Stimulated activated CD4-positive, alpha-beta T cell treated with anti-CD3 and anti-CD28 coated beads, Interleukin-2, amount 100 ng/mL, for 24 hours (primary cell): ENCODE results near the gene ALK.

Source experiments
- DNase-seq, 2 donors: peaks; one replicate each; pipeline ENCODE4 v3.0.0-alpha.2; 2020

Gene ALK

GRCh38 chr2:29480426-29480825 is 441.0 kb downstream of the ALK start:
- DNase-seq: no peak

GRCh38 chr2:29479401-29479800 is 442.0 kb downstream of the ALK start:
- no peak for DNase-seq

GRCh38 chr2:29478641-29479040 is 442.7 kb downstream of the ALK start:
- no peak for DNase-seq

- no peak for DNase-seq
These were observed 444.2 kb downstream of the ALK start for GRCh38 chr2:29477186-29477585.

- no peak for DNase-seq
These were observed 445.9 kb downstream of the ALK start for GRCh38 chr2:29475499-29475898.

DNA sequence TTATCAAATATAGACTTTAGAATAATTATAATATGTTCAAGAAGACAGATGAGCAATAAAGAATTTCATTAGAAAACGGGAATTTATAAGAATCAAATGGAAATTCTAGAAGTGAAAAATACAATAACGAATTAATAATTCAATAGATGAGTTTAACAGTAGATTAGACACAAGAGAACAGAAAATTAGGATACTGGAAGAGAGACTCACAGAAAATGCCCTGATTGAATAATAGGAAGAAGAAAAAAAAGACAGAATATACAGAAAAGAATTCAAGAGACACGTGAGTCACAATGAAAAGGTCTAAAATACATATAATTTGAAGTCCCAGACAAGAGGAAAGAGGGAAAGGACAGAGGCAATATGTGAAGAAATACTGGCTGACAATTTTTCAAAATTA is 451.4 kb downstream of the ALK start:
- DNase-seq: no peak

- no peak for DNase-seq
These were observed 451.9 kb downstream of the ALK start for GRCh38 chr2:29469516-29469915.

DNA sequence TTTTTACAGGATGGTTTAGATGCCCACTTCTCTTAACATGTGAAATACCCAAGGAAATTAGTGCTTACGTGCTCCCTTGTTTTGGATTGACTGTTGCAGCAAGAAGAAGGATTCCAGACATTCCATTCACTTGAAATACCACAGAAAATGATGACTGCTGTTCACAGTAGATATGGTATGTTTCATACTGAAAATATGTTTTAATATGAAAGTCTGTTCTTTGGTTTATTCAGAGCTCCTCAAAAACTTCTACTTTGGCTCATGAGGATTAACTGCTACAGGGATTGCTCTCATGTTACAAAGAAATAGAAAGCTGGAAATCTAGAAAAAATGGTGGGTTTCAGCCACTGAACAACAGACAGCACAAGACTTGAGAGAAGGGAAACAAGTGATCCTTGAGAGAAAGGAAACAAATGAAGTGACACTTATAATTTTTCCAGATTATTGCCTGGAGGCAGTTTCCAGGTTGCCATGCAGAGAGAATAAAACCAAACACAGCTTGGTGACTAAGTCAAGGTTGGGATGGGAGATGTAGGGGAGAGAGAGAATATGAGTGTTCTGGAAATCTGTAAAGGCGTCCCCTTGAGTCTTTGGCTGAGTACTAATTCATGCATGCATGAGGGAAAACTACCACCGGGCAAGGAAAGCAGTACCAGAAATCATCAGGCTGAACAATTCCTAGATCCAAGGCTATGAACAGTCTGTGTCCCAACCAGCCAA is 458.0 kb downstream of the ALK start:
- no peak for DNase-seq

DNA sequence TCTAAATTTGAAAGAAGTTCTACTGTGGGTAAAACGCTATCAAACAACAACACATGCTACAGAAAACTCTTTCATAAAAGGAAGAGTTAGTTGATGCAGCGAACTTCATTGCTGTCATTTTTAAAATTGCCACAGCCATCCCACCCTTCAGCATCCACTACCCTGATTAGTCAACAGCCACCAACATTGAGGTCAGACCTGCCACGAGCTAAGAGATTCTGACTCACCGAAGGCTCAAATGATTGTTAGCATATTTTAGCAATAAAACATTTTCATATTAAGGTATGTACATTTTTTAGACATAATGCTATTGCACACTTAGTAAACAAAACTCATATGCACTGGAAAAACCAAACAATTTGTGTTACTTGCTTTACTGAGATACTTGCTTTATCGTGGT is 459.1 kb downstream of the ALK start:
- no peak for DNase-seq

DNA sequence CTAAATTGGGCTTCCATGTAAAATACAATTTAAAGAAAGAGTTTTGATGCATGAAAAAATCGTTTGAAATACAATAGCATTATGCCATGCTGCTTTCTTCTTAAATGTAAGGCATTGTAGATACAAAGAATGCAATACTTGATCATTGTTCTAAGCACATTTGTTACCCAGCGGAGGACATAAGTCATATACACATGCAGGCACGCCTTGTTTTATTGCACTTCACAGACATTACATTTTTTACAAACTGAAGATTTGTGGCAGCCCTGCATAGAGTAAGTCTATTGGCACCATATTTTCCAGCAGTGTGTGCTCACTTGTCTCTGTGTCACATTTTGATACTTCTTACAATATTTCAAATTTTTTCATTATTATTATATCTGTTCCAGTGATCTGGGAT is 461.2 kb downstream of the ALK start:
- no peak for DNase-seq

DNA sequence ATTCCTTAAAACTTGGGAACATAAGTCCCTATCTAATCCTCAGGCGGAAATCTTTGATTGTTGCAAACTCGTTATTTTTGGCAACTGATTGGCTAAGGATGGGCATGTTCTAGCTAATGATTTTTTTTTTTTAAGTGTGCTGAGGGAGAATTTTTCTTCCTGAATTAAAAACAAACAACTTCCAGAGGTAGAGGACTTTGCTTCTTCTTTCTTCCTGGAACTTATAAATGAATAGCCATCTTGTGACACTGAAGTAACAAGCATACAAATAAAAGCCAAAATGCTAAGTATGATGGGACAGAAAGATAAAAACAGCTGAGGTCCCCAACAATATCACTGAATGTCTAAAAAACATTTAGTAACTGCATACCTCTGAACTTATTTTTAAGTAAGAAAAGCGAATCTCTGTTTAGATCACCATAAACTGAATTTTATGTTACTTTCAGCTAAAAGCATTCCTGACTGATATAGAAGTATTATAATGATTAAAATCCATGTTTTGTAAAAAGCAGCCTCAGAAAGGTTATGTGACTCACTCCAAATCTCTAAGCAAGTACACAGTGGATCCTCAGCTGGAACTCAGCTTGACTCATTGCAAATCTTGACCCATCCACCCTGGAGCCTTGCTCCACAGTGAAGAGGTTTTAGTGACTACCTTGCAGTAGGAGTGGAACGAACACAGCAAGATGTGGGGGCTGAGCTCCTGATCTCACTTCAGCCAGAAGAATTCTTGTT is 461.8 kb downstream of the ALK start:
- no peak for DNase-seq

DNA sequence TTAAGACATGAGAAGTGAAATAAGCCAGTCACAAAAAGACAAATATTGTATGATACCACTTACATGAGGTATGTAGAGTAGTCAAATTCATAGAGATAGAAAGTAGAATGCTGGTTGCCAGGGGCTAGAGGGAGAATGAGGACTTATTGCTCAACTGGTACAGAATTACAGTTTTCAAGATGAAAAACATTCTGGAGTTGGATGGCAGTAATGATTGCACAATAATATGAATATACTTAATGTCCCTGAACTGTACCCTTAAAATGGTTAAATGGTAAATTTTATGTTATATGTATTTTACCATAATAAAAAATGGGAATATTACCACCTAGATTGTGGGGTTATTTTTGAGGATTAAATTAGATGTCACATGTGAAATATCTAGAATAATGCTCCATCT is 465.0 kb downstream of the ALK start:
- DNase-seq: no peak

GRCh38 chr2:29455200-29455860 is 466.1 kb downstream of the ALK start:
- no peak for DNase-seq

- DNase-seq: no peak
These were observed 469.4 kb downstream of the ALK start for GRCh38 chr2:29452036-29452435.

DNA sequence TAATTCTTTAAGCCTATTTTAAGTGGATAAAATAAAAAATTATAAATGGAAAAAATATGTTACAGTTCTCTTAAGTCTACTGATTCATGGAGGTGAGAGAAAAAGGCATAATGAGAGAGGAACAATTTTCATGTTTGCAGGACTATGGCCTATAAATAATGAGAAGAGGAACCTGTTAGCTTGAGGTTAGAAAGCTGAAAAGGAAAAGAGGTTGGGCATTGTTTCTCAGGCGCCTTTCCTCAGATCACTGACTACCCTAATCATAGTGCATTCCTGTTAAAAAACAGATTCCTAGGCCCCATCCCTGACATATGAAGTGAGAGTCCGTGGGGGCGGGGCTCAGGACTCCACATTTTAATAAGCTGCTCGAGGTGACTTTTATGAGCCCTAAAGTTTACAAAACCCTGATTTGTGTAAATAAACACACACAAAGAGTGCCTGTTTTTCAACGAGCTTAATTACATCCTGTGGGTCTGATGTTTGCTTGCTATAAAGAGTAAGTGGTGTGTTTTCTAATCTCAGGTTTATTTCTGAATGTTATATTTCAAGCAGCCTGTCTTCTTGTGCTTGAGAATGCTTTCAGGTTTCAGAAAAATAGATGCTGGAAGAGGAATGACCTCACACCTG is 470.7 kb downstream of the ALK start:
- no peak for DNase-seq

GRCh38 chr2:29449499-29449898 is 471.9 kb downstream of the ALK start:
- DNase-seq: no peak

DNA sequence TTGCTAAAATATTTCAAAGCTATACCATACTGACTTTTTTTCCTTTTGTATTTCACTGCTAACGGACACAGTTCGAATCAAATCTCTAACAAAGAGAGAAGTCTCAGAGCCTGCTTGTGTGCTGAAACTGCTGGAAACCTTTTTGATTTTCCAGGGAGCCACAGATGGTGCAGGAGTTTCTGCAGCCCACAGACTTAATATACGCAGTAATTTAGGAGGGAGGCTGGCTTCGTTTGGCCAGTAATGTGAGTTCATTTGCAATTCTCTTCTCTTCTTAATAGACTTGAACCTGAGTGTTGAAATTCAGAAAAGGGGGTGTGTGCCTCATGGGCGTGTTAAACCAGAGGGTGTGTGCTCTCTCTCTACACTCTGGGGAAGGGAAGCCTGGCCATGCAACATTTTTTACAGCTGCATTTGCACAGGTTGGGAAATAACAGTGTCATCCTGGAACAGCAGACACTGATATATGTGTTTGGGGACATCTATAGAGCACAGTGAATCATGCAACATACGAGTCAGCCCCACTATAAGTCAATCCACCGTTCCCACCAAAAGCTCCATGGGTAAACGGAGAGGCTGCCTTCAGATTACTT is 473.2 kb downstream of the ALK start:
- DNase-seq: no peak

- no peak for DNase-seq
These were observed 473.9 kb downstream of the ALK start for GRCh38 chr2:29447513-29447912.

- no peak for DNase-seq
These were observed 474.5 kb downstream of the ALK start for GRCh38 chr2:29446847-29447246.

DNA sequence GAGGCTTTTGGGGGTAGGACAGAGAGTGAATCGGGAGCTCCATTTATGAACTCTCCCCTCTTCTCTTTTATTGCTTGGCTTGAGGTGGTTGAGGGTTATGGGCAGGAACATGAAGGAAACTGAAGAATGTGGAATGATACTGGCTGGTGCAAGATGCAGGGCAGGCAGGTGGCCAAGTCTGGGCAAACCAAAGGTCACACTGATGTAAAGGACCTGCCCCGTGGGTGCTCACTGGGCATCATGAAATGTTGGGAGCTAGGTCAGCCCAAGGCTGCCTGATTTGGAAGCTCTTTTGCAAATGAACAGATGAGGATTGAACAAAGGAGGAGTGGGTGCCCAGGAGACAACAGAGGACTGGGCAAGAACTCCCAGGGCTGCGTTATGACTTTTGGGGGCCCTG is 477.2 kb downstream of the ALK start:
- no peak for DNase-seq

DNA sequence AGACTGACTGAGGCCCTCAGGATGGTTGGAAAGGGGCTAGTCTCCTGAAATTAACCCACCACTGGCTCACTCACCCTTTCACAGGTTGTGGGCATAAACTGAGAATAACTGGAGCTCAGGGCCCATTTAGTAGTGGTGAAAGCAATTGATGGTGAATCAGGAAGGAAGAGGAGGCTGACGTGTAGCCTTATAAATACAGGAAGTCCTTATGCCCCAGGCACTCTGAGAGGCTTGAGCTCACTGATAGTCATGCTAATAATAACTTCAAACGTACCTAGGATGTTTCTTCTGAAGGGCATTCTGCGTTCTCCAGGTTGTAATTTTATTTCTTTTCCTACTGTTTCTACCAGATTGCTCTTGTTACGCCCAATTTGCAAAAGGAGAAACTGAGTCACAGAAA is 477.8 kb downstream of the ALK start:
- DNase-seq: no peak

GRCh38 chr2:29443151-29443550 is 478.2 kb downstream of the ALK start:
- no peak for DNase-seq

DNA sequence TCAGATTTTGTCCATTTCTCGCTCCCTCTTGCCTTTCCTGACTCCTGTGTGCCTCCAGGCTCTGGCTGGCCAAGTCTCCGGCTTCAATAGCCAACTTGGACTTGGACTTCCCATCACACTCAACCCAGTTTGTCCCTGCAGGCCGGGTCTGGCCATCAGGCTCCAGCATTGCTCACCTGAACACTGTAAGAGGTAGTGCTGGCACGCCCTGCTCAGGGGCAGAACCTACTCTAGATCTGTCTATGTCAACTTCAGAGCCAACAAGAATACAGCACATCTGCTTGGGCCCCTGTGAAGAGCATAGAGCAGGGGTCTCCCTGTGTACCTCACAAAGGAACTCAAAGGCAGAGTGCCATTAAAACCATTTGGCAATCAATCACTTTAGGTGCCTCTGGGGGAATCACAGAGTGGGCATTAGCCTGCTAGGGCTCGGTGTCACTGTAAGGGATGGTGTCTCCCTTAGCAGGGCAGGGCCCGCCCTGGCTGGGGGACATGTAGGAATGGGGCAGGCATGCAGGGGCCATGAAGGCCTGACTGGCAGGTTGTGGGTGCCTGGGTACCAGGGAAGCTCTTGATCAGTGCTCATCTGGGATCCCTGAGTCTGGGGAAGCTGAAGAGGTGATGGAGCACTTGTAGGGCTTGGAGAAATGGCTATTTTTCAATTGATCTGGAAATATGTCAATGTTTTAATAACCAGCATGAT is 480.3 kb downstream of the ALK start:
- no peak for DNase-seq
